Measurements from ENCODE around the gene OLA1.

The OLA1 gene

GRCh38 chr2:174026122-174026845 lies 222.0 kb downstream of the OLA1 start:
- no peak for DNase-seq

- DNase-seq = no peak
Measured at GRCh38 chr2:174025271-174026121, 222.8 kb downstream of the OLA1 start.

- DNase-seq = no peak
Measured at GRCh38 chr2:174024524-174025270, 223.6 kb downstream of the OLA1 start.

- DNase-seq = no peak
Measured at GRCh38 chr2:174023591-174024523, 224.5 kb downstream of the OLA1 start.

All from CD4-positive, alpha-beta T cell treated with Interleukin-6 for 4 hours (primary cell).